HG03175 (cell line): Measurements from ENCODE around the gene SAPCD2.
"Not testable (repeated sequence)": the region's sequence is repeated elsewhere in the genome, so short reads cannot be mapped to it uniquely, and the experiment has no call there.

ENCODE experiments used
- ATAC-seq: cut with Tn5 transposase; IDR thresholded peaks from one replicate; pipeline ENCODE4 v1.9.1; 2021; ENCODE audit warnings: mild to moderate bottlenecking, moderate library complexity; ENCODE audit not compliant: unreplicated experiment

The SAPCD2 gene

DNA sequence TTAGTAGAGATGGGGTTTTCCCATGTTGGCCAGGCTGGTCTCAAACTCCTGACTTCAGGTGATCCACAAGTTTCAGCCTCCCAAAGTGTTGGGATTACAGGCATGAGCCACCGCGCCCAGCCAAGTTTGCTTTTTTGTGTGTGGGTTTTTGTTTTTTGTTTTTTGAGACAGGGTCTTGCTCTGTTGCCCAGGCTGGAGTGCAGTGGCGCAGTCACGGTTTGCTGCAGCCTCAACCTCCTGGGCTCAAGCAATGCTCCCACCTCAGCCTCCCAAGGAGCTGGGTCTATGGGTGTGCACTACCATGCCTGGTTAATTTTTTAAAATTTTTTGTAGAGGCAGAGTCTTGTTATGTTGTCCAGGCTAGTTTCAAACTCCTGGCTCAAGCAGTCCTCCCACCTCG is 36.9 kb downstream of the SAPCD2 start:
- ATAC-seq, result not testable (repeated sequence)

DNA sequence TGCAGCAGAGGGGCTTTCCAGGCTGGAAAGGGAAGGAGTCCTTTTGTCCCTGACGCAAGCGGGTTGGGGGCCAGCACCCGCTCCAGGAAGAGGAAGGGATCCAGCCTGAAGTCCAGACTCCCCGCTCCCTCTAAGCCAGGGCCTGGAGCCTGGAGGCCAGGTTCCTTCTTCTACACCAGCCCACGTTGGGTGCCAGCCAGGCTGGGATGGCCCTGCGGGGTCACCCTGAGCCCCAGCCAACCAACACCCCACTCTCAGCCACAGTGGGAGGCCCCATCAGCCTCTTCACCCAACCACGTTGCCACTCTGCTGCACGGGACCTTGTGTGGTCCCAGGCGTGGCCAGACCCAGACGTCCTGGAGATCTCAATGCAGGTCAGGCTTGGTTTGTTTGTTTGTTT is 37.5 kb downstream of the SAPCD2 start:
- no peak for ATAC-seq

DNA sequence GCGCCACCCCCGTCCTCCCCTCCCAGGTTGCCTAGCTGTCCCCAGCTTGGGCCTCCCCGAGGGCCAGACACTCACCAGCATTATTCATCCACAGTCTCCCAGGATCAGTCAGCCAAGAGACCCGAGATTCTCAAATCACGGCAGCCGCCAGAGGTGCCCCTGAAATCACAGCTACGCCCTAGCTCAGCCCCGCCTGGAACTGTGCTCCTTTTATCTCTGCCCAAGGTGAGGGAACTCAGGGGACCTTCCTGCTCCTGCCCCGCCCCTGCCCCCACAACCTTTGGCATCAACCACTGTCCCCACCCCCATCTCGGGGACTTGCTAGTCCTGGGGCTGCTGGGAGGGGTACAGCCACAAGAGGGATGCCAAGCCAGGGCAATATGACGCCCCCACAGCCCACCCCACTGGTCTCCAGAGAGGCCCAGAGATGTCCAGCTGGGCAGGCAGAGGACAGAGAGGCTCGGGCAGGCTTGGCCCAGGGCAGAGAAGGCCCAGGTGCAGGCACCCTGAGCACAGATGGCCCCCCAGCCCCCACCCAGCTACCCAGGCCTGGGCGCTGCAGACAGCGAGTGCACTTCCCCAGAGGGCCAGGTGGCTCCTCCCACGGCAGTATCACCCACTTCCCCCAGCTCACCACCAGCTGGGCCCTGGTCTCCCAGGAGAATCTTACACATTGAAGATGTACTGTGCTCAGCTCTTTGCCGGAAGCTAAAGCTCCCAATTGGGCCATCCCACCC is 38.3 kb downstream of the SAPCD2 start, which contains the start of gene FUT7:
Gene FUT7 (minus strand): TSS at position 185 of the 737 bp plus-strand sequence. CDS start 97 bp downstream, at position 88.
- no peak for ATAC-seq

DNA sequence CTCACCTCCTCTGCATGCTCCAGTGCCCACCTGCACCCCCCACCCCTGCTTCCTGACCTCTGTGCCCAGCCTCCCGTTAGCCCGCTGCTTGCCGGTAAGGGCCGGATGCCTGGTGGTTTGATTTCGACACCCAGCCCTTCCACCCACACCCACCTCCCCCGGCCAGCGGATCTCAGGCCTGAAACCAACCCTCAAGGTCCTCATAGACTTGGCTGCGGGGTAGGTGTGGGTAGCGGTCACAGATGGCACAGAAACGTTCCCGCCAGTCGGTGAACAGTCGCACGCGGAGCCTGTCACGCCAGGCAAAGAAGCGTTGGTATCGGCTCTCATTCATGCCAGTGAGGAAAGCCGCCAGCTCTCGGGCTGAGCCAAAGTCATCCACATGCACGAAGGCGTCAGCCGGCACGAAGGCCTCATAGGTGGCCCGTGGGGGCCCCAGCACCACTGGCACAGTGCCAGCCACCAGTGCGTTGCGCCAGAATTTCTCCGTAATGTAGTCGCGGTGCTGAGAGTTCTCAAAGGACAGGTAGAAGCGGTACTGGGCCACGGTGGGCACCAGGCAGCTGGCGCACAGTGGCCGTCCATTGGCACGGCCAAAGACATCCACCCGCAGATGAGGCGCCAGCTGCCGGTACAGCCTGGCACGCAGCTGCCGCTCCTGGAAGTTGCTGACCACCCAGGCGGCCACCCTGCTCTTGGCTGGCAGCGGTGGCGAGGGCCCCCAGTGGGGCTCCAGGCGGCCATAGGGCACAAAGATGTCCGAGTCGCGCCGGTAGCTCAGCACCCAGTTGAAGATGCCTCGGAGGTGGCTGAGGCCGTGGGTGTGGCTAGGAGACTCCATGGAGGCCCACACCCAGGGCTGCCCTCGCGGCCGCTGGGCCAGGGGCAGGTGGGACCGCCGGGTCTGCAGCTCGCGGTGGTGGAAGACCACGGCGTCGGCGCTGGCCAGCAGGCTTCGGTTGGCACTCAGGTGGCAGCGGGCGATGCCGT is 39.5 kb downstream of the SAPCD2 start:
- peak; percentile 19 for ATAC-seq

DNA sequence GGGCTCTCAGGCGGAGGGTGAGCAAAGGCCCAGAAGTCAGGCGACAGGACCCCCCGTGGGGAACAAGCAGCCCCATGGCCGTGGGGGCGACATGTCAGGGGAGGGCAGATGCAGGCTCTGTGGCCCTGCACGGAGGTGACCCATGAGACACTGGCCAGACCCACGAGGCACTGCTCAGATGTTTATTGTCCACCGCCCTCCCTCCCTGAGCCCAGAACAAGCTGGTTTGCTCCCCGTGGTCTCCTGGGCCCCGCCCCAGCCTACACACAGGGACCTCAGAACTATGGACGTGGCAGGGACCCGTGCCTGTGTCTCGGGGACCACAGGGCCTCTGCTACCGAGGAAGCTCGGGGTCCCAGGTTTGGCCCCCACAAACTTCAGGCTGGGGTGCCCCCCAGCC is 40.4 kb downstream of the SAPCD2 start:
- ATAC-seq, result no peak

DNA sequence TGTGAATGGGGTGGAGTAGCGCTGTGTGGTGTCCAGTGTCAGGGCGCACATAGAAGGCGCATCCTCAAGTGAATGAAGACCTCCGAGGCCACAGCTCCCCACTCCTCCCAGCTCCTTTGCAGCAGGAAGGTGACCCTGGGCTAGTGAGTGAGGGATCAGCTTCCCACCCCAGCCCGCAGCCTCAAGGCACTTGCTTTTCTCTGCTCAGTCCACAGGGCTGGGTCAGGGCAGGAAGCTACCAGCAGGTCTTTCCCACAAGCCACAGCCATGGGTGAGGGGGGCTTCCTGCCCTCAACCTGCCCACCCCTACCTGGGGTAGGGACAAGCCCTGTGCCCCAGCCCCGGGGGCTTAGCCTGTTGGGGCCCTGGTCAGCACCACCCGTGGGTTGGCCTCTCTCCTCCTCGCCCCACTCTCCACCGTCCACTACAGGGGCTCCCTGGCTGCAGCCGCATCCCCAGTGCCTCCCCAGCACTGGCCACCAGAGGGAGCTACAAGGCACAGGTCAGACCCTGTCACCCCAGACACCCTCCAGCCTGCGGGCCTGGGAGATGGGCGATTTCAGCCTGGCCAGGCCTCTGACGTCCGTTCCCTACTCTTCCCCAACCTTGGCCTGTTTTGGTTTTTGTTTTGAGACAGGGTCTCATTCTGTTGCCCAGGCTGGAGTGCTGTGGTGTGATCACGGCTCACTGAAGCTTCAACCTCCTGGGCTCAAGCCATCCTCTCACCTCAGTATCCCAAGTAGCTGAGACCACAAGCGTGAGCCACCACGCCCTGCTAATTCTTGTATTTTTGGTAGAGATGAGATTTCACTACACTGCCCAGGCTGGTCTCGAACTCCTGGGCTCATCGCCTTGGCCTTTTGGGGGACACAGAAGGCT is 41.1 kb downstream of the SAPCD2 start:
- ATAC-seq, result peak; percentile 27

DNA sequence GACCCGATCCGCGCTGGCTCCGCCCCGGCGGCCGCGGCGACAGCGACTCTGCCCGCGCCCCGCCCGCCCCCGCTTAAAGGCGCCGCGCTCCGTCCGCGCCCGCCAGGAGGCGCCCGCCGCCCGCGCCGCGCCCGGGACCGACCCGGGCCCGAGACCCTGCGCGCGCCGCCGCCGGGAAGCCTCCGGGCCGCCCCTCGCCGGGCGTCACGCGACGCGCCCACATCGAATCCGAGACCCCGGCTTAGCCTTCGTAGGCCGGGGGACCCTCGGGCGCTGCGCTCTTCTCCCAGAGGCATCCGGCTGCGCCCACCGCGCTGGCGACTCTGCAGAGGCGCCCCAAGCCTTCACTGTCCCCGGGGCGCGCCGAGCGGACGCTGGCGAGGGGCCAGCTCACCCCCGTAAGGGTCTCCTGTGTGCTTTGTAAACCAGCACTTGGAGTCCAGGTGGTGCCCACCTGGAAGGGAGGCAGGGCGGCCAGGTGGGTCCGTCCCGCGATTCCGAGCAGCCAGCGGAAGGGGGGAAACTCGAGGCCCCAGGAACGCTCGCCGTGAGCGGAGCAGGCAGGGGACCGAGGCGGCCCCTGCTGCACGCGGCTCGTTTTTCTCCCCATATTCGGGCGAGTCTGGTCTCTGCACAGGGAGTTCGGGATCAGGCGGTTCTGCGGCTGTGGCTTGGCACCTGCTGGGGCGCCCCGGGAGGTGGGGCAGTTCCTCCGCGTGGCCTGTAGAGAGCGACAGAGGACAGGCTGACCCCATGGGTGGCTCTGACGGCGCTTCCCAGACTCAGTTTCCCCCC is 41.9 kb downstream of the SAPCD2 start:
- ATAC-seq, result peak; percentile 40

DNA sequence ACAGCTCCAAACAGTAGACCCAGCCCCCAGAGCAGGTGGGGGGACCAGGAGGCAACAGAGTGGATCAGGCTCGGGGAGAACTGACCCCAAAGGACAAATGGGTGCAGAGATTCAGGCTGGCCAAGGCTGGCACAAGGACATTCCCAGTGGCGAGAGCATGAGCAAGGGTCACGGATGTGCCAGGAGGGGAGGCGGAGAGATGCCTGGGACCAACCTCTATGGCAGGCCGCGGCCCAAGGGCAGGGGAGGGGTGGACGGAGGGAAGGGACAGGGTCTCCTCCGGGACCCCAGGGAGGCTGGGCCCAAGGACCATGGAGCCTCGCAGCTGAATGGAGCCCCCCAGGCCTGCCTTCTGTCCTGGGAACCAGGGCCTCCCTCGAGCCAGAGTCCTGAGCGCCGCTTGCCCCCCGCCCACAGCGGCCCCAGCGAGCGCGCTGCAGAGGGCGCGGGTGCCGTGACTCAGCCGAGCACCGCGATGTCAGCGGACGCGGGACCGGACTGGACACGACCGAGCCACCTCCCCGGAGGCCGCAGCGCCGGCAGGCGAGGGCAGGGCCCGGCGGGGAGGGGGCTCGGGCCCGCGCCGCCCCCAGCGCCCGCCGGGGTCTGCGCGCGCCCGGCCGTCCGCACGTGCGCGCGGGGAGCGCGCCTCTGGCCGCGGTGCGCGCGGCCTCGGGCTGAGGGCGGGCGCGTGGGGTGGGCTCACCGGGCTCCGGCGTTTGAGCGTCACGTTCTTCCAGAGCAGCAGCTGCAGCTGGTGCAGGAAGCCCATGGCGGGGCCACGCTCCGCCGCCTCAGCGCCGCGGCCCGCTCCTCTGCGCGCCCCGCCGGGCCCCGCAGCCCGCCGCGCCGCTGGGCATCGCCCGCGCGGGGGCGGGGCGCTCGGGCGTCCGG is 42.7 kb downstream of the SAPCD2 start, which contains the start of gene ABCA2:
Gene ABCA2 (minus strand): TSS at position 869 of the 894 bp plus-strand sequence. CDS start 97 bp downstream, at position 772.
- no peak for ATAC-seq

DNA sequence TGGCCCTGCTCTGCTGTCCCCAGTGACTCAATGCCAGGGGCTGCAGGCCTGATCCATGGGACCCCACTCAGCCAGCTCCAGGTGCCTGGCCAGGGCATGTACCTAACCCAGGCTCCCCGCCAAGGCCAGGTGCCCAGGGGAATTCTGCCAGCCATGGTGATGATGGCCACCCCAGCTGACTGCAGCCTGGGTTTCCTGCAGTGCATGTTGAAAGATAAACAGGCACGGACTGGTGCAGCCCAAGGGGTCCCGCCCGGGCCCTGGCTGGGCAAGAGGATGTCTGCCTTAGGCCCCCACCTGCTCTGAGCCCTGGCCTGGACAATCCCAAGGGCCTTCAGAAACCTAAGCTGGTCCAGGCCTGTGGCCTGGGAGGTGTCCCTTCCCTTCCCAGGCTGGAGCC is 43.5 kb downstream of the SAPCD2 start:
- ATAC-seq, result no peak

DNA sequence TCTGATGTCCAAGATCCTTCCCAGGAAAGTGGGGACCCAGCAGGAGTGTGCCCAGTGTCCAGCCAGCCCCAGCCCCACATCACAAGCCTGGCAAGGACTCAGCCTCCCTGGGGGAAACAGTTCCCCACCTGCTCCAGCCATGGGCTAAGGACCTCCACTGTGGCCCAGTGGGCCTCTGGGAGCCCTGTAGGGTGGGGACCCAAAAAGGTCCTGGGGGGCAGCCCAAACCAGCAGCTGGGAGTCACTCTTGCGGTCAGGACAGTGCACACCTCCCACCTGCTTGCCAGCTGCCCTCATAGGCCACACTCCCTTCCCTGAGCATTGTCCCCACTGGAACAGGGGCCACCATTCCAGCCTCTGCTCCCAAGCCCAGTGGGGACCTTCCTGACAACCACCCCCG is 44.0 kb downstream of the SAPCD2 start:
- ATAC-seq, result no peak

DNA sequence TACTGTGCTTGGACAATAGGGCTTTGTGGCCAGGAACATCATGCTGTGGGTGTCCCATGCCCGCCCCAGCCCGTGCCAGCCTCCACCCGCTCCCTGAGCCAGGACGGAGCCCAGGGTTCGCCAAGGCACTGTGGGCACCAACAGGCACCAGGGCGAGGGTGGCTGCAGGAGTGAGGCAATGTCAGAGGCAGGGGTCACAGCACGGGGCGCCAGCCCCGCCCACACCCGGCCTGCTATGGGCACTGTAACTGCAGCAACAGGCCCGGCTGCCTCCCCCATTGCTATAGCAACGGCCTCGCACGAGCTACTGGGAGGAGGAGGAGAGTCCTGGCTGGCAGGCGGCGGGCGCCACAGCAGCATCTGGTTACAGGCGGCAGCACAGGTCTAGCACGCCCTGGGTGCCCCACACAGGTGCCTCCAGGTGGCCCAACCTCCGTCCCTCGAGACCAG is 44.8 kb downstream of the SAPCD2 start:
- ATAC-seq, result no peak

DNA sequence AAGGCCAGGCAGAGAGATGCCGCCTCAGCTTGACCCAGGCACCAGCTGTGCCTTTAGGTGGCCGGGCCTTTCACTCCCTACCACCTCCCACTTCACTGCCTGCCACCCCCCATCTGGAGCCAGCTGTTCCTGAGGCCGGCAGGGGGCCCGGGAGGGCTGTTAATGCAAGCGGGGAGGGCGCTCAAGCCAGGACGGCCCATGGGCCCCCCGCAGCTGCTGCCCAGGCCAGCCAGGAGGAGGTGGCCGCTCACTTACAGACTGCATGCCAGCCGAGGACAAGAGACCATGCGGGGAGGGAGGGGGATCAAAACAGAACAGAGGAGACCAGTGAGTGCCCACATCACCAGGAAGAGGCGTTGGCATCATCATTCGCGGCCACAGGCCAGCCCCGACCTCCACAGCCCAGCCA is 46.8 kb downstream of the SAPCD2 start:
- ATAC-seq, result no peak

DNA sequence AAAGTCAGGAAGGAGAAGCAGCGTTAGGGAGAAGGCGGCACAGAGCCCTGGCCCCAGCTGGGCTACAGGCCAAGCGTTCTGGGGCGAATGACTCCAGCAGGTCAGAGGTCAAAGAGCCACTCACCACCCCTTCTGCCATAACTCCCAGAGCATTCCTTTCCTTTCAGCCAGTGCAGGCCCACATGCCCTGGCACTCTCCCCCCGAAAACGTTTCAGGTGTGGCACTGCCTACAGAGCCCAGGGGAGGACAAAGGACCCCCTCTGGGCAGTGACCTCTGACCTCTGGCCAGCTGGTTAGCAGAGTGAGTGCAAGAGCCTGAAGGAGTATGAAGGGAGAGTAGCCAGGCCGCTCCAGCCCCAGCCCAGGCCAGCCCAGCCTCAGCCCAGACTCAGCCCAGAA is 47.2 kb downstream of the SAPCD2 start:
- ATAC-seq, result no peak

DNA sequence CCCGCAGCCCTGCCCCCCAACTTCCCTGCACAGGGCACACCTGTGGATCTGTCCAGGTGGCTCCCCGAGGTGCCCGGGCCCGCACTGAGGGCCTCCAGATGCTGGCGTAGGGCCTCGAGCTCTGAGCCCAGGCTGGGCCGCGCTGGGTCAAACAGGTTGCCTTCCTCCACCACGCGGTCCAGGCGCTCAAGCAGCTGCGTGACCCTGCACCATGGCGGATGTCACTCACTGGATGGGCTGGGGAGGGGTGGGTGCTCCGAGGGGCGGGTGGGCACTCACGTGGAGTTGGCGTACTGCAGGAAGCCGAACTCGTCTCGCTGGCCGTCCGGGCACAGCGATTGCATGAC is 47.7 kb downstream of the SAPCD2 start:
- no peak for ATAC-seq

DNA sequence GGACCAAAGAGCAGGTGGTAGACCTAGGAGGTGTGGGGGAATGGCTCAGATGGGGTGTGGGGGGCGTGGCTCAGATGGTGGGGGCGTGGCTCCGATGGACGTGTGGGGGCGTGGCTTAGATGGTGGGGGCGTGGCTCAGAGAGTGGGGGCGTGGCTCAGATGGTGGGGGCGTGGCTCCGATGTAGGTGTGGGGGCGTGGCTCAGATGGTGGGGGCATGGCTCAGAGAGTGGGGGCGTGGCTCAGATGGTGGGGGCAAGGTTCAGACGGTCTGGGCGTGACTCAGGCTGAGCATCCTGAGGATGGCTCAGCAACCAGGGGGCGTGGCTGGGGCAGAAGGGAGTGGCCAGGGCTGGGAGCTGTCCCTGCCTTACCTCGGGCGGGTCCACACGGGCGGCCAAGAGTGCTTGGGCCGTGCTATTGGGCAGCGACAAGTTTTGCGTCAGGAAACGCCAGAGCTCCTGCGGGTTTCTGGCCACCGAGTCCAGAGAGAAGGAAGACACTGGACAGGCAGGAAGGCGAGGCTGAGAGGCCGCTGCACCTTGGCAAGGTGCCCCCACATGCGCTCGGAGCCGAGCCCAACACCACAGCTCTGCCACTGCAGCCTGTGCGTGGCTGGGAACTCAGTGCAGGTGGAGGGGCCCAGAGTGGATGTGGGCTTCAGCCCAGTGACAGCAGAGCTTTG is 48.2 kb downstream of the SAPCD2 start:
- no peak for ATAC-seq

DNA sequence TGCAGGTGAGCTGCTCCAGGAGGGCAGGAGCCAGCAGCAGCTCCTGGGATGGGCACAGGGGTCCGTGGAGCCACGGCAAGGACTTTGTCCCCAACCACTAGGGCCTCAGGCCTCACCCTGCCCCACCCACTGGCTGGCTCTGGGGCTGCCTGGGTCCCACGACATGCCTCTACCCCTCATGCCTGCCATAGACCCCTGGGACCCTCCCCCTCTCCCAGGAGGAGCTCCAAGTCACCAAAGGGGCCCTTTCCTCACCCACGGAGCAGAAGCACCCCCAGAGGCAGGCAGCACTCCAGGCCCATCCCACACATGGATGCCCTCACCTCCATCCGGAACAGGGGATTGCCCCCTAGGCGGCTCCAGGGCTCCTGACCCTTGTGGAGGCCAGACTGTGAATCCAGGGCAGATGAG is 48.8 kb downstream of the SAPCD2 start:
- ATAC-seq, result no peak

DNA sequence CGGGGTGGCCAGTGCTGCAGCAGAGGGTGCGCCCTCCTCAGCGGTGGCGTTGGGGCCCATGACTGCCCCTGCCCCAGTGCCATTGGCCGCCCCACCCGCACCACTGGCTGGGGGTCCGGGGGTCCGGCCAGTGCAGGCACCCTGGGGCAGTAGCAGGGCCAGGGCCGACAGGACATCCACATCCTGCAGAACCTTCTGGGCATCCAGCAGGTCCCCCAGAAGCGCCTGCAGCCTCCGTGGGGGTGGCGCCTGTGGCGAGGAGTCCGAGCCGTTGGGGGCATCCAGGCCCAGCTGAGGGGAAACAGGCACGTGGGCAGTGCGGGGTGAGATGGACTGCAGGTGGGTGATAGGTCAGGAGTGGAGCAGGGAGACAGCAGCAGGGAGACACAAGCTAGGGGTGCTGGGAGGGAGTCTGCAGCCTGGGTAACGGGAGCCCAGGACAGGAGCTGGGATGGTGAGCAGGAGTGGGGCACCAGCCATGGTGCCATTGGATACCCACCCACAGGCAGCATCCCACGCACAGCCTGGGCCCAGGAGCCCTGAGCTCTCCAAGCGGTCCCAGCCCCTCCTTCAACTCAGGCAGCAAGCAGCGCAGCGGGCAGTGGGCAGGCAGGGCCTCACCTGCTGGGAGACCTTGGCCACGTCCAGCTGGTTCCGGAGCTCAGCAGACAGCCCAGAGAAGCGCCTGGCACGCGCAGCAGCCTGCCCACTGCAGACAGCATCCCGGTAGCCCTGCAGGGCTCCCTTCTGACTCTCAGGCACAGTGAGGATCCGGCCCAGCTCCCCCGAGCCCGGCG is 49.4 kb downstream of the SAPCD2 start:
- no peak for ATAC-seq
